LNCaP clone FGC (cell line): Measurements from ENCODE around the gene STIM2.
"Not testable (repeated sequence)": the region's sequence is repeated elsewhere in the genome, so short reads cannot be mapped to it uniquely, and the experiment has no call there.

Source experiments
- DNase-seq: peaks from one replicate; pipeline ENCODE4 v3.0.0-alpha.2; 2011; ENCODE audit warnings: low read depth
- H3K4me3 ChIP-seq: 2 replicates; pipeline ENCODE4 v1.5.1; 2011; ENCODE audit warnings: mild to moderate bottlenecking, low read depth, low read length, control low read depth
- TF ChIP-seq, protein P1 (sequence below): IDR thresholded peaks from 2 replicates; pipeline ENCODE4 v1.5.1; 2012; ENCODE audit warnings: mild to moderate bottlenecking; ENCODE audit not compliant: control insufficient read depth, insufficient read depth; ENCODE audit errors: extremely low read depth

Gene STIM2

DNA sequence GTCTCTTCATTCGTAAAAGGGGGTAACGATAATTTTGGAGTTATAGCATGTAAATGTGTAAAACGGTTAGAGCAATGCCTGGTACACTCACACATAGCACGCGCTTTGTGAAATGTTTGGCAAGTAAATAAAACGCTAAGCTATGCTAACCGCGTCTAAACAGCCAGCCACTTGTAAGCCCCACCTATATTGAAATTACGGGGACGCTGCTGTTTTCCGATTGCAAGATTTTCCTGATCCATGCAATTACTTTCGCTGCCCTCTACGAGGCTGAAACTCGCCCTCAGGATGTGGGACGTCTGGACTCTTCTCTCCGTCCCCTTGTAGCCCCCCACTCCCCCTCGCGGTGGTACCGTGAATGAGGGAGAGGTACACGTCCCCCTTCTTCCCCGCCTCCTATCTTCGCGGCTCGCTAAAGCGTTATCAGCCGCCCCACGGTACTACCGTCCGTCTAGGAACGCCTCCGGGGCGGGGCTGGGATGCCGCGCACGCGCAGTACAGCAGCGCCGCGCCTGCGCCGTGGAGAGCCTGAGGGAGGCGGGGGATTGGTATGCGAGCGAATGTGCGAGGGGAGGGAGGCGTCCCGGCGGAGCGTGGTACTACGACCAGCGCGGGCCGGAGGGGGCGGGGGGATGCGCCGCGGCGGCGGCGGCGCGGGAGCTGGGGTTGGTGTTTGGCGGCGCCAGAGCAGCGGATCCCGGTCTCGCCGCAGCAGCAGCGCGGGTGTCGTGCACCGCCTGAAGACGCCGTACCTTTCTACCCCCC is at the start of gene STIM2:
STIM2 (plus strand) TSS at position 685 of the 765 bp plus-strand sequence.
- TF ChIP-seq, protein P1, sequence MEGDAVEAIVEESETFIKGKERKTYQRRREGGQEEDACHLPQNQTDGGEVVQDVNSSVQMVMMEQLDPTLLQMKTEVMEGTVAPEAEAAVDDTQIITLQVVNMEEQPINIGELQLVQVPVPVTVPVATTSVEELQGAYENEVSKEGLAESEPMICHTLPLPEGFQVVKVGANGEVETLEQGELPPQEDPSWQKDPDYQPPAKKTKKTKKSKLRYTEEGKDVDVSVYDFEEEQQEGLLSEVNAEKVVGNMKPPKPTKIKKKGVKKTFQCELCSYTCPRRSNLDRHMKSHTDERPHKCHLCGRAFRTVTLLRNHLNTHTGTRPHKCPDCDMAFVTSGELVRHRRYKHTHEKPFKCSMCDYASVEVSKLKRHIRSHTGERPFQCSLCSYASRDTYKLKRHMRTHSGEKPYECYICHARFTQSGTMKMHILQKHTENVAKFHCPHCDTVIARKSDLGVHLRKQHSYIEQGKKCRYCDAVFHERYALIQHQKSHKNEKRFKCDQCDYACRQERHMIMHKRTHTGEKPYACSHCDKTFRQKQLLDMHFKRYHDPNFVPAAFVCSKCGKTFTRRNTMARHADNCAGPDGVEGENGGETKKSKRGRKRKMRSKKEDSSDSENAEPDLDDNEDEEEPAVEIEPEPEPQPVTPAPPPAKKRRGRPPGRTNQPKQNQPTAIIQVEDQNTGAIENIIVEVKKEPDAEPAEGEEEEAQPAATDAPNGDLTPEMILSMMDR: peak; percentile 30
- DNase-seq: peak; percentile 83
- H3K4me3 ChIP-seq: peak within 1 kb of the TSS; percentile 81

DNA sequence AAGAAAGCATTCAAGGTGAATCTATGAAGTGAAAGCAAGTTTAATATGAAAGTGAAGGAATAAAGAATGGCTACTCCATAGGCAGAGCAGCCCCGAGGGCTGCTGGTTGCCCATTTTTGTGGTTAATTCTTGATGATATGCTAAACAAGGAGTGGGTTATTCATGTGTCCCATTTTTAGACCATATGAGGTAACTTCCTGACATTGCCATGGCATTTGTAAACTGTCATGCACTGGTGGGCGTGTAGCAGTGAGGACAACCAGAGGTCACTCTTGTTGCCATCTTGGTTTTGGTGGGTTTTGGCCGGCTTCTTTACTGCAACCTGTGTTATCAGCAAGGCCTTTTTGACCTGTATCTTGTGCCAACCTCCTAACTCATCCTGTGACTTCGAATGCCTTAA is 49.1 kb upstream of the STIM2 start:
- H3K4me3 ChIP-seq, DNase-seq: not testable (repeated sequence)

- H3K4me3 ChIP-seq: no peak overlapping the region
- TF ChIP-seq, protein P1: no peak
- no peak for DNase-seq
Observed at GRCh38 chr4:26812049-26812714, 48.5 kb upstream of the STIM2 start.

- TF ChIP-seq, protein P1: no peak
- no peak for DNase-seq
- H3K4me3 ChIP-seq: no peak overlapping the region
Observed at GRCh38 chr4:26813698-26814097, 46.9 kb upstream of the STIM2 start.

DNA sequence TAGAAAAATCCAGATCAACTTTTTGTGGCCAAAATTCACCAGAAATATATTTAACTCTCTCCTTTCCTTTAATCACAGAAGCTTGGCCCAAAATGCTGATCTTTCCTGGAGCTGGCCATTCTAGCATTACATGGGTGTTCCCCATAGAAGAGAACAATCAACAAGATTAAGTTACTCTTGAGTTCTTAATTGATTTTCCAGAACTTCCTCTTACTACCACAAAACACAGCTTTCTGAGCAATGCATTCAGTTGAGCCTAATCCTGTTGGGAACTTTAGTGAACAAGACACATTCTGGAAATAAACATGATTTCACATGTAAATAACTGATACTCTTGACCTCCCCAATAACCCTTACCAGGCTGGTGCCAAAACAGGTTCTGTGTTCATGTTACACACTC is 45.4 kb upstream of the STIM2 start:
- no peak for DNase-seq

DNA sequence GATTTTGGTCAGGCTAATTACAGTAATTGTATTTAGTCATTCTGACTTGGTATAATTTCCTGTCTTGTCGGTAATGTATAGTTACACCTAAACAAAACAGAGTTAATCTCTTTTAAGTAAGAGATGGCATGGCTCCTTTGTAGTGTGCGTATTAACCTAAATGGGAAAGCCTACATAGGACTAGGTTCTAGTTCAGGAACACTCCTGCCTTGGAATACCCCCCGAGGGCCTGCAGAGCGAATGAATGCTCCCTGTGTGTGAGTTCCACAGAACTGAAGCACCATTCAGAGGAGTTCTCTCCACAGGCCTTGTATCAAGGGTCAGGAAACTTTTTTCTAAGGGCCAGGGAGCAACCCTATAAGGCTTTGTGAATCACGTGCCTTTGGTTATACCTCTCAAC is 44.9 kb upstream of the STIM2 start:
- DNase-seq: no peak
- H3K4me3 ChIP-seq: no peak overlapping the region
- TF ChIP-seq, protein P1: no peak

More for the DNA sequence above, 45.4 kb upstream of the STIM2 start:
- TF ChIP-seq, protein P1: no peak
- no peak overlapping the region for H3K4me3 ChIP-seq

DNA sequence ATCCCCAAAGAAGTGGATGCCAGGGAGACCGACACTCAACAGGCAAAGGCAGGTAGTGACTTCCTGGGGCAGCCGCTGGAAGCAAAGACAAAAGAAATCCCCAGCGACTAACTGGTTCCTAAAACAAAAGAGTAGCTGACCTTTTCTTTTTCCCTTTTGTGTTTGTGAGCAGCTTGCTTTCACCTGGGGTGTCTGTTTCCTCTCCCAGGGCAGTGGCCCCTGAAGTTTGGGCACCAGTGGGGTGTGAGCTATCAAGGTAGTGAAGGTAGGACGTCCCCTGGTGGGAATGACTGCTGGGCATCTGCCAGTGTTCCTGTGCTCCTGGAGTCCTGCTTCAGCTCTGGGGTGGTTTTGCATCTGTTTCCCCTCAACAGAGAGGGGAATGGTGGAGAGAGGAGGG is 41.6 kb upstream of the STIM2 start:
- TF ChIP-seq, protein P1: no peak
- DNase-seq: no peak
- H3K4me3 ChIP-seq: no peak overlapping the region
